ENCODE measurements around the gene PITHD1.

The PITHD1 gene

DNA sequence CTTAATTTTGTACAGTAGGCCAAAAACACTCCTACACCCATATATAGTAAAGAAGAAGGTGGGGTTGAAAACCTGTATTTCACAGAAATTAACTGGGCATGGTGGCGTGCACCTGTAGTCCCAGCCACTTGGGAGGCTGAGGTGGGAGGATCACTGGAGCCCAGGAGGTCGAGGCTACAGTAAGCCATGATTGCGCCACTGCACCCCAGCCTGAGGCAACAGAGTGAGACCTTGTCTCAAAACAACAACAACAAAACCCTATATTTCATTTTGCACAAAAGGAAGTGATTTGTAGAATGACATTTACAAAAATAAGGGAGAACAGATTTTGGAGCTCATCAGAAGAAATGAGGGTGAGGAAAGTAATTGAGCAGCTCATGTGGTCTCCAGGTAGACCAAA is 10.5 kb downstream of the PITHD1 start:
- no peaks in the 10 kb centered on the region for H3K9me2 ChIP-seq (ENCODE audit: low read depth, low read length)
- H3F3A ChIP-seq (ENCODE audit: insufficient read depth, low read length) = no peaks in the 10 kb centered on the region
- H3K27ac ChIP-seq (ENCODE audit: low read depth, low read length, poor library complexity, severe bottlenecking) = no peak overlapping the region
- peaks cover 6% of the 10 kb centered on the region; the same call in 1 of the 2 replicates for H3K79me2 ChIP-seq (ENCODE audit: insufficient read depth, low read length)
- peaks cover 26% of the 10 kb centered on the region for H3K4me1 ChIP-seq (ENCODE audit: insufficient read depth, low read length, severe bottlenecking)
- H2AFZ ChIP-seq (ENCODE audit: low read length) = no peak overlapping the region
- H3K36me3 ChIP-seq (ENCODE audit: insufficient read depth, low read length) = peaks cover 41% of the 10 kb centered on the region
- H3K9ac ChIP-seq (ENCODE audit: low read length) = no peak overlapping the region
- H4K20me1 ChIP-seq (ENCODE audit: insufficient read depth, low read length) = no peaks in the 10 kb centered on the region
- no peak overlapping the region for H3K4me2 ChIP-seq (ENCODE audit: low read length)
- H3K27me3 ChIP-seq (ENCODE audit: insufficient read depth, low read length) = no peaks in the 10 kb centered on the region
- H3K4me3 ChIP-seq (ENCODE audit: low read depth, low read length, poor library complexity, severe bottlenecking) = no peak overlapping the region
- no peaks in the 10 kb centered on the region for H3K9me3 ChIP-seq (ENCODE audit: low read length)
- TF ChIP-seq EZH2 (IDR thresholded peaks at IDR 0.05; ENCODE audit: borderline replicate concordance, low read length) (no peak), CTCF (IDR thresholded peaks at IDR 0.05; ENCODE audit: low read length) (no peak)

- H3K36me3 ChIP-seq (ENCODE audit: insufficient read depth, low read length) = peaks cover 26% of the 10 kb centered on the region; the same call in 1 of the 2 replicates
- no peaks in the 10 kb centered on the region for H3K27me3 ChIP-seq (ENCODE audit: insufficient read depth, low read length)
- H3K4me3 ChIP-seq (ENCODE audit: low read depth, low read length, poor library complexity, severe bottlenecking) = peak within 1 kb of the TSS; percentile 95
- H3K9me2 ChIP-seq (ENCODE audit: low read depth, low read length) = no peaks in the 10 kb centered on the region
- H2AFZ ChIP-seq (ENCODE audit: low read length) = no peak within 1 kb of the TSS
- peaks cover 6% of the 10 kb centered on the region; the same call in 1 of the 2 replicates for H3K79me2 ChIP-seq (ENCODE audit: insufficient read depth, low read length)
- H3K27ac ChIP-seq (ENCODE audit: low read depth, low read length, poor library complexity, severe bottlenecking) = peak within 1 kb of the TSS; percentile 35
- H4K20me1 ChIP-seq (ENCODE audit: insufficient read depth, low read length) = no peaks in the 10 kb centered on the region
- H3K4me1 ChIP-seq (ENCODE audit: insufficient read depth, low read length, severe bottlenecking) = peaks cover 26% of the 10 kb centered on the region
- H3K9me3 ChIP-seq (ENCODE audit: low read length) = no peaks in the 10 kb centered on the region
- H3K4me2 ChIP-seq (ENCODE audit: low read length) = peak within 1 kb of the TSS; percentile 82
- no peaks in the 10 kb centered on the region for H3F3A ChIP-seq (ENCODE audit: insufficient read depth, low read length)
- peak within 1 kb of the TSS; percentile 90 for H3K9ac ChIP-seq (ENCODE audit: low read length)
- TF ChIP-seq CTCF (IDR thresholded peaks at IDR 0.05; ENCODE audit: low read length) = no peak
- no peak for TF ChIP-seq EZH2 (IDR thresholded peaks at IDR 0.05; ENCODE audit: borderline replicate concordance, low read length)
These were observed 12.7 kb downstream of the PITHD1 start, which contains the start of gene LYPLA2 for GRCh38 chr1:23790696-23791515. Gene LYPLA2, plus strand, starts transcription at chr1:23791145. Its CDS starts 1,538 bp downstream, at chr1:23792683.

DNA sequence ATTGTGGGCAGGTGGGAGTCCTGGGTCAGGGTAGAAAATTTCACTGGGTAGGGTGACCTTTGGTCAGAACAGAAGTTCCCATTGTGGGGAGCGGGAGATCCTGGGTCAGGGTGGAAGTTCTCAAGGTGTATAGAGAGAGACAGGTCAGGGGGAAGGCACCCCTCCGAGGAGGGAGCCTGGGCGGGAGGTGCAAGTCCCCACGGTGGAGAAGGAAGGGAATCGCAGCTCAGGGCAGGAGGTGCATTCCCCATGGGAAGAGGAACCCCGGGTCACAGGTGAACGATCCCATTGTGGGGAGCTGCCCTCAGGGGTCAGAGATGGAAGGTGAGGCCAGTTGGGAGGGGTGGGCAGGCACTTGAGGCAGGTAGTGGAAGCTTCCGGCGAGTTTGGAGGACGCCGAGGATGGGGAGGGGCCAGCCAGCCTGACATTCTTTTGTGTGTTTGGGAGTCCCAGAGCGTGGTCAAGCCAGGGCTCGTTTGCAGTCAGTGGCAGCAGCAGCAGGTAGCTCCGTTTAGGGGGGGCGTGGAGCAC is 13.4 kb downstream of the PITHD1 start:
- TF ChIP-seq CTCF (IDR thresholded peaks at IDR 0.05; ENCODE audit: low read length) (no peak), EZH2 (IDR thresholded peaks at IDR 0.05; ENCODE audit: borderline replicate concordance, low read length) (no peak)
- Histone ChIP-seq H3K9me2 (ENCODE audit: low read depth, low read length) (no peaks in the 10 kb centered on the region), H3K4me2 (ENCODE audit: low read length) (peak overlapping the region; percentile 82), H3K9me3 (ENCODE audit: low read length) (no peaks in the 10 kb centered on the region), H3K27ac (ENCODE audit: low read depth, low read length, poor library complexity, severe bottlenecking) (peak overlapping the region; percentile 35), H4K20me1 (ENCODE audit: insufficient read depth, low read length) (no peaks in the 10 kb centered on the region), H3K9ac (ENCODE audit: low read length) (peak overlapping the region; percentile 90), H3K36me3 (ENCODE audit: insufficient read depth, low read length) (peaks cover 25% of the 10 kb centered on the region; the same call in 1 of the 2 replicates), H3K4me1 (ENCODE audit: insufficient read depth, low read length, severe bottlenecking) (peaks cover 26% of the 10 kb centered on the region), H3K27me3 (ENCODE audit: insufficient read depth, low read length) (no peaks in the 10 kb centered on the region), H3F3A (ENCODE audit: insufficient read depth, low read length) (no peaks in the 10 kb centered on the region), H2AFZ (ENCODE audit: low read length) (no peak overlapping the region), H3K4me3 (ENCODE audit: low read depth, low read length, poor library complexity, severe bottlenecking) (peak overlapping the region; percentile 95), H3K79me2 (ENCODE audit: insufficient read depth, low read length) (peaks cover 6% of the 10 kb centered on the region; the same call in 1 of the 2 replicates)
